Heart left ventricle (tissue), 13 donors: Measurements from ENCODE around the gene BPIFA2.

Experiments
- CTCF ChIP-seq, 12 donors: fragments of 200-600 bp; sonication (generic) in 4 of 12; IDR thresholded peaks; one replicate each; pipeline versions ENCODE4 v1.5.0 to v1.8.0; 2018 to 2022; ENCODE audit warnings: antibody characterized with exemption in 12 of 12, mild to moderate bottlenecking in 5 of 12
- POLR2A ChIP-seq, 2 donors: fragments of 450-650 bp; IDR thresholded peaks; one replicate each; pipeline ENCODE4 v1.6.1; 2017; ENCODE audit warnings: antibody characterized with exemption in 2 of 2, mild to moderate bottlenecking in 2 of 2, moderate library complexity in 2 of 2
- donor health status: ischemic (EF 13 %, LVEDD 7.1; RV severe dilation, severe dysfunction).
- donor health status: DM: no; HTN: yes; CAD: no.
- donor health status: DM: no; HTN: no; CAD: no.
- donor health status: ischemic (EF 25% LVEDD 6.9; RV normal size, moderate dysfunction).
- donor health status: ischemic (EF 25% LVEDD 5.7; RV mildly dilated, moderate dysfunction).
- donor health status: ischemic (EF 35%, LVEDD 5.7; RV mildly dilated, moderate dysfunction).
- donor health status: nonischemic (EF 11% LVEDD 7.7; RV severe dilation, severe dysfunction).
- donor health status: DM: yes; HTN: yes; CAD: no.
- donor health status: PGD.
- donor health status: ischemic (EF 29% LVEDD 5.4; RV normal size, mild dysfunction).
- donor health status: nonischemic (EF 23%, LVEDD 6.1; RV moderate dilation, normal function).

GRCh38 chr20:33124994-33125393, 43.0 kb upstream of the BPIFA2 start:
- TF ChIP-seq CTCF (IDR thresholded peaks at IDR 0.05) = no peak
- no peak for TF ChIP-seq POLR2A (IDR thresholded peaks at IDR 0.05)
